Lower leg skin (tissue), 4 donors: ENCODE measurements around the gene P3R3URF. TPM values are rescaled to one million over a fixed set of nuclear protein-coding genes. Genes with fewer than 3 reads are reported as not detected.
A peak's percentile ranks its signal among the peaks of the same experiment; 100 is the strongest.

Experiments used
- DNase-seq, 2 donors: peaks; one replicate each; pipeline ENCODE4 v3.0.0-alpha.2; 2019; ENCODE audit warnings: low spot score in 2 of 2
- H3K4me3 ChIP-seq: fragments of 200-600 bp; sonication (generic); 2 replicates; pipeline ENCODE4 v1.5.1; 2017; ENCODE audit warnings: mild to moderate bottlenecking, low read depth; ENCODE audit not compliant: poor library complexity, severe bottlenecking
- CTCF ChIP-seq, 3 donors: fragments of 450-650 bp; IDR thresholded peaks; one replicate each; pipeline ENCODE4 v1.5.1; 2016; ENCODE audit warnings: antibody characterized with exemption in 3 of 3, mild to moderate bottlenecking in 3 of 3, moderate library complexity in 2 of 3
- POLR2A ChIP-seq, 2 donors: fragments of 450-650 bp; IDR thresholded peaks; one replicate each; pipeline ENCODE4 v1.6.1; 2016 to 2017; ENCODE audit warnings: antibody characterized with exemption in 2 of 2, mild to moderate bottlenecking in 1 of 2, moderate library complexity in 1 of 2
- WGBS, 2 donors: methylation state at CpG; one replicate each; pipeline ENCODE4 v1.1.5; 2018; 5-methylcytosine and 5-hydroxymethylcytosine counted together
- intact Hi-C: fragments of 100-400 bp; cut with DNase I; formaldehyde crosslinking; loops from one replicate; pipeline ENCODE4 v1.15.0; 2023; ENCODE audit warnings: low total_unique reads
- total RNA-seq, 4 donors: library from RNA; depleted of rRNA; stranded (reverse); fragments of >200 nt; gene quantifications; one replicate each; pipeline ENCODE4 v1.1.0, GENCODE V29; 2016

P3R3URF gene
- total RNA-seq, 4 donors from 2014 or later: not detected

DNA sequence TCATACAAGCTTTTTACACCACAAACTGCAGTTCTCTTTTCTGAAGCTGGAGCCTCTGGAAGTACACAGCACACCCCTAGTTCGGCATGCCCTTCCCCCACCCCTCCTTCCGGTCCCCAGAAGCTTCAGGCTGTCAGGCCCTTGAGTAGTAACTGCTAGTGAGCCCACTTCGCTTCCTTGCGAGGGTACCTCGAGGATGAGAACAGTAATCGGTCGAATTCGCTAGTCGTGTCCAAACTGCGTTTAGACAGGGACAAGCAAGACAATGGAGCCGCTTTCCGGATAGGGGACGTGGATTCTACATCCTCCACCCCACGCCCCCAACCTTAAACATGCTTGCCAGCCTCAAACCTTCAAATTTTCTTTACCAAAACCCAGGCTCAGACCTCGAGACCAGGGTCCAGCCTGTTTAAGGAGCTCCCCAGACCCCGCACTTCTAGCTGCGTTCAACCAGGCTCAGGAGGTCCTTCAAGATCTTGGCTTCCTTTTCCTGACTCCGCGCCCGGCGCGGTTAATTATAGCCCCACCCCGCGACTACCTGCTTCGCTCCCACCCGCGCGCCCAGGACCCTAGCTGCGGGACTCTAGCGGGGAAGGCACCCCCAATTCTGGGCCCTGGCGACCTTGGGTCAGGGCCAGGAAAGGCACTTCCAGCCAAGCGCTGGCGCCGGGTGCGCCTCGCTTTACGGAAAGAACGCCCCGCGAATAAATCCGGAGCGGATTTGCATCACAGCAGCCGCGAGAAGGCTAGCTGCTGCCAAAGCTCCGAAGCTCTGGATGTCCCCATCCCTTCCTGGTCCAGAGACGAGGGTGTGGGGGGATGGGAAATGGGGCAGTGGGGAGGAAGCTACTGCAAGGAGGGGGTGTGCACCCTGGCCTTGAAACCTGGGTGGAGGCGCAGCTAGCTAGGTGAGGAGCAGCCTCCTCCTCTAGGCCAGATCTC lies 9.5 kb downstream of the P3R3URF start:
- DNase-seq: peak in 1 of 2 donors; percentile 89
- no peak for TF ChIP-seq POLR2A (IDR thresholded peaks at IDR 0.05)
- TF ChIP-seq CTCF (IDR thresholded peaks at IDR 0.05): no peak
- no peak overlapping the region for H3K4me3 ChIP-seq
- WGBS, 2 donors: 15 to 17% methylated on average over 45 to 47 of the region's 47 CpGs
- intact Hi-C loops: no loop called here

DNA sequence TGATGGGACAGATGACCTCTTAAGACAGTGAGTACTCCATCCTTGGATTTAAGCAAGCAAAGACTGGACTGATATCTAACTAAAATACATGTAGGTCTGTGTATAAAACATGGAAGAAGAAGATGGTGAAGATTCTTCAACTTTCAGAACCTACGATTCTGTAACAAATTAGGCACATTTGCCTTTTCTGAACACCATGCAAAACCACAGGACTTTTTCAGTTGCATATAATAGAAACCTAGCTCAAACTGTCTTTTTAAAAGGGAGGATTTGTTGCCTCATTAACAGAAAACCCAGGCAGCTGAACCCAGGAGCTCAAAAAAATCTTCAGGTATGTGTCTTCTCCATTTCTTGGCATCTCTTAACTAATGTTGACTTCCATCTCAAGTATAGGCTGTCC lies 16.1 kb downstream of the P3R3URF start:
- TF ChIP-seq POLR2A (IDR thresholded peaks at IDR 0.05) (no peak), CTCF (IDR thresholded peaks at IDR 0.05) (no peak)
- intact Hi-C loops: no loop called here
- no peak for DNase-seq
- no peak overlapping the region for H3K4me3 ChIP-seq
- WGBS, 2 donors: 88 to 91% methylated on average over 1 of the region's 1 CpG

- no peak for TF ChIP-seq POLR2A (IDR thresholded peaks at IDR 0.05)
- no peak for TF ChIP-seq CTCF (IDR thresholded peaks at IDR 0.05)
- intact Hi-C loops: no loop called here
- DNase-seq: no peak
- 65 to 77% methylated on average over 3 of the region's 3 CpGs for WGBS, 2 donors
- H3K4me3 ChIP-seq: no peak overlapping the region
These were observed 16.8 kb downstream of the P3R3URF start for GRCh38 chr1:46159516-46159915.

DNA sequence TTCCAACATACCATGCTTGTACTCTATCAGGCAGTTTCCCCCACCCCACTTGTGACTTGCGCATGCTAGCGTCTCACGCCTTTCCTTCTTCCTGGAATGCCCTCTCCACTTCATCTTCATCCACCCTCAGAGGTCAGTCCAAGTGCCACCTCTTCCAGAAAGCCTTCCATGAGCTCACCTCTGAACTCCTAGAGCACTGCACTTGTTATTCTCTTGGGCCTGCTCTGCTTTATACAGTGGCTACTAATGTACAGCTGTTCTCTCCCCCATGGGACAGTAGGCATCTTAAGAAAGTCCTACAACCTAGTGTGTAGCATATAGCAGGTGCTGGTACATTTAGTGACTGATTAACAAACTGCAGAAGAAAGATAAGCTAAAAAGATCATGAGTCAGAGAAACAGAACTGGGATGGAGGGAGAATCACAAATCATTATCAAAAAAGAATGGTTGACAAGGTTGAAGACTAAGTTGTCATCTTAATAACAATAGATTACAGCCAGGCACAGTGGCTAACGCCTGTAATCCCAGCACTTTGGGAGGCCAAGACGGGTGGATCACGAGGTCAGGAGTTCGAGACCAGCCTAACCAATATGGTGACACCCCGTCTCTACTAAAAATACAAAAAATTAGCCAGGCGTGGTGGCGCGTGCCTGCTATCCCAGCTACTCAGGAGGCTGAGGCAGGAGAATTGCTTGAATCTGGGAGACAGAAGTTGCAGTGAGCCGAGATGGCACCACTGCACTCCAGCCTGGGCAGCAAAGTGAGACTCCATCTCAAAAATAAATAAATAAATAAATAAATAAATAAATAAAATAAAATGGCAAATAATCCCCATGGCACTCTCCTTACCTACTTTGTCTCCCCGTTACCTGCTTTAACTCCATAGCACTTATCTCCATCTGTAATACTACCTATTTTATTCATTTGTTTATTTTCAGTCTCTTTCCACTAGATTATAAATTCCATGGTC lies 17.7 kb downstream of the P3R3URF start:
- WGBS, 2 donors: 89 to 95% methylated on average over 13 of the region's 13 CpGs
- intact Hi-C loops: no loop called here
- no peak for DNase-seq
- TF ChIP-seq CTCF (IDR thresholded peaks at IDR 0.05) (no peak), POLR2A (IDR thresholded peaks at IDR 0.05) (no peak)
- no peak overlapping the region for H3K4me3 ChIP-seq

DNA sequence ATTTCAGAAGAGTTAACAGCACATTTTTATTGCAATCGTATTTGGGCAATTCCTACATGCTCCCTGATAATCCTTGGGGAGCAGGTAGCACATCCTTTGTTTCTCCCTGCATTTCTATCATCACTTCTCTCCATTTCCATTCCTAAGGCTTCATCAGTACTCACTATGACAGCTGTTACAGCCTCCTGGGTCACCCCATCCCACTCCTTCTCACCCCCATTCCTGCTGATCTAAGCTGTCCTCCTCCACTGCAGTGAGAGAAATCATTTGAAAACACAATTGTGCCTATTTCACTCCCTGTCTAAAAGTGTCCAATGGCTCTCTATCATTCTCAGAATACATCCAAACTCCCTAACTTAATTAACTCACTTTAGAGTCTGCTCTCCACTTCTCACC lies 18.4 kb downstream of the P3R3URF start:
- TF ChIP-seq CTCF (IDR thresholded peaks at IDR 0.05) (no peak), POLR2A (IDR thresholded peaks at IDR 0.05) (no peak)
- intact Hi-C loops: no loop called here

More for the DNA sequence above, 18.4 kb downstream of the P3R3URF start:
- H3K4me3 ChIP-seq: no peak overlapping the region
- WGBS, 2 donors: 92% methylated on average over 1 of the region's 1 CpG
- DNase-seq: no peak
